Activated CD8-positive, alpha-beta memory T cell treated with anti-CD3 and anti-CD28 coated beads, Interleukin-2, amount 50 U/mL, for 24 hours (primary cell): ENCODE measurements around the gene APOBEC3G.
"Not testable (repeated sequence)": the region's sequence is repeated elsewhere in the genome, so short reads cannot be mapped to it uniquely, and the experiment has no call there.

Source experiments
- DNase-seq: peaks from one replicate; pipeline ENCODE4 v3.0.0-alpha.2; 2020; ENCODE audit errors: extremely low read depth

The APOBEC3G gene

DNA sequence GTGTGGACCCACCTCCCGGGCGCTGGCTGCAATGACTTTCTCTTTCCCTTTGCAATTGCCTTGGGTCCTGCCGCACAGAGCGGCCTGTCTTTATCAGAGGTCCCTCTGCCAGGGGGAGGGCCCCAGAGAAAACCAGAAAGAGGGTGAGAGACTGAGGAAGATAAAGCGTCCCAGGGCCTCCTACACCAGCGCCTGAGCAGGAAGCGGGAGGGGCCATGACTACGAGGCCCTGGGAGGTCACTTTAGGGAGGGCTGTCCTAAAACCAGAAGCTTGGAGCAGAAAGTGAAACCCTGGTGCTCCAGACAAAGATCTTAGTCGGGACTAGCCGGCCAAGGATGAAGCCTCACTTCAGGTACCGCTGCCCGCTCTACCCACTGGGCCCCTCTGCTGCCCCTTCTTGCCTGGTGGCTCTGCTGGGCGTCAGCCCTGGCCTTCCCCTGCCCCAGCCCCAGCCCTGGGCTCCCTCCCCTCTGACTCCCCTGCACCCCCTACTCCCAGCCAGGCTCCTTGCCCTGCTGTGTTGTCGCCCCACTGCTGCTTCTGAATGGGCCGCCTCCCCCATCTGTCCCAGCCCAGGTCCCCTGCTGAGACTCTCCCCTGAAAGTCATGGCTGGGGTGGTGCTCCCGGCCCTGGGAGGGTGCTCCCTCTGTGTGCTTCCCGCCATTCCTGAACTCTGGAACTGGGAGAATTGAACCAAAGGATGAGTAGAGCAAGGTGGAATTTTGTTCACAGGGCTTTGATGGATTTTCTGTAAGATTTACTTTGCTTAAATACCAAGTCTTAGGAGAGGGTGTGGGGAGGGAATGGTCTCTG is at the start of gene APOBEC3G:
TSS of gene APOBEC3G (plus strand) at position 250 of the 815 bp plus-strand sequence. CDS start at position 337, 87 bp downstream.
- not testable (repeated sequence) for DNase-seq

DNA sequence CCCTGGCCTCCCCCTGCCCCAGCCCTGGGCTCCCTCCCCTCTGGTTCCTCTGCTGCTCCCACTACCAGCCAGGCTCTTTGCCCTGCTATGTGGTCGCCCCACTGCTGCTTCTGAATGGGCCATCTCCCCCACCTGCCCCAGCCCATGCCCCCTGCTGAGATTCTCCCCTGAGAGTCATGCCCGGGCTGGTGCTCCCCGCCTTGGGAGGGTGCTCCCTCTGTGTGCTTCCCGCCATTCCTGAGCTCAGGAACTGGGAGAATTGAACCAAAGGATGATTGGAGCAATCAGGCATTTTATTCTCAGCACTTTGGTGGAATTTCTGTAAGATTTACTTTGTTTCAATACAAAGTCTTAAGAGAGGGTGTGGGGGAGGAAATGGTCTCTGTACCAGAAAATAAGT is 49.4 kb upstream of the APOBEC3G start:
- DNase-seq, result no peak

DNA sequence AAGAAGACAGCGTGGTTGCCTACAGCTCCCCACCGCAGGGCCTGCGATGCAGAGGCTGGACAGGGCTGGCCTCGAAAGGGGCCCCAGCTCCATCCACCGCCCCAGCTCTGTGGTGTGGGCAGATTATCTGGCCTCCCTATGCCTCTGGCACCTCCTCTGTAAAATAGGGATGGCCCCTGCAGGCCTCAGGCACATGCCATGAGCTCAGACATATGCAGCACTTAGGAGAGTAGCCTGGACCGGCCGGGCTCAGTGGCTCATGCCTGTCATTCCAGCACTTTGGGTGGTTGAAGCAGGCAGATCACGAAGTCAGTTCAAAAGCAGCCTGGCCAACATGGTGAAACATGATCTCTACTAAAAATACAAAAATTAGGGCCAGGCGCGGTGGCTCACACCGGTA is 48.8 kb upstream of the APOBEC3G start:
- DNase-seq, result no peak

DNA sequence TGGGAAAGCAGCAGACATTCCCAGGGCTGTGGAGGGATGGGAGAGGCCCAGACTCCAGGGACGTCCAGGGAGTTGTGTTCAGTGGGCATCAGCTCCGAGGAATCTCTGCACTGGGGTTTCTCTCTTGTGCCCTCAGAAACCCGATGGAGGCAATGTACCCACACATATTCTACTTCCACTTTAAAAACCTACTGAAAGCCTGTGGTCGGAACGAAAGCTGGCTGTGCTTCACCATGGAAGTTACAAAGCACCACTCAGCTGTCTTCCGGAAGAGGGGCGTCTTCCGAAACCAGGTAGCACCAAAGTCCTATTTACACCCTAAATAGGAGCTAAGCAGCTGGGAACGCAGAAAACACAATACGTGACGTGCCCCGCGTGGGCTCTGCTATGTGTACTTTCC is 47.8 kb upstream of the APOBEC3G start:
- no peak for DNase-seq

DNA sequence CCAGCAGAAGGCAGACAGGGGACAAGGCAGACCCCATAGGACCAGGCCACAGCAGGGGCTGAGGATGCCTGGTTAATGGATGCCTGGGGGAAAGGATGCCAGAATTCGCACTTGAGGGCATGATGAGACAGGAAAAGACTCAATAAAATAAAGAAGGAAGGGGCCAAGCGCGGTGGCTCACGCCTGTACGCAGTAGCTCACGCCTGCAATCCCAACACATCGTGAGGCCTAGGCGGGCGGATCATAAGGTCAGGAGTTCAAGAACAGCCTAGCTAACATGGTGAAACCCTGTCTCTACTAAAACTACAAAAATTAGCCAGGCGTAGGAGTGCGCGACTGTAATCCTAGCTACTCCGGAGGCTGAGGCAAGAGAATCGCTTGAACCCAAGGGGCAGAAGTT is 46.4 kb upstream of the APOBEC3G start:
- no peak for DNase-seq

DNA sequence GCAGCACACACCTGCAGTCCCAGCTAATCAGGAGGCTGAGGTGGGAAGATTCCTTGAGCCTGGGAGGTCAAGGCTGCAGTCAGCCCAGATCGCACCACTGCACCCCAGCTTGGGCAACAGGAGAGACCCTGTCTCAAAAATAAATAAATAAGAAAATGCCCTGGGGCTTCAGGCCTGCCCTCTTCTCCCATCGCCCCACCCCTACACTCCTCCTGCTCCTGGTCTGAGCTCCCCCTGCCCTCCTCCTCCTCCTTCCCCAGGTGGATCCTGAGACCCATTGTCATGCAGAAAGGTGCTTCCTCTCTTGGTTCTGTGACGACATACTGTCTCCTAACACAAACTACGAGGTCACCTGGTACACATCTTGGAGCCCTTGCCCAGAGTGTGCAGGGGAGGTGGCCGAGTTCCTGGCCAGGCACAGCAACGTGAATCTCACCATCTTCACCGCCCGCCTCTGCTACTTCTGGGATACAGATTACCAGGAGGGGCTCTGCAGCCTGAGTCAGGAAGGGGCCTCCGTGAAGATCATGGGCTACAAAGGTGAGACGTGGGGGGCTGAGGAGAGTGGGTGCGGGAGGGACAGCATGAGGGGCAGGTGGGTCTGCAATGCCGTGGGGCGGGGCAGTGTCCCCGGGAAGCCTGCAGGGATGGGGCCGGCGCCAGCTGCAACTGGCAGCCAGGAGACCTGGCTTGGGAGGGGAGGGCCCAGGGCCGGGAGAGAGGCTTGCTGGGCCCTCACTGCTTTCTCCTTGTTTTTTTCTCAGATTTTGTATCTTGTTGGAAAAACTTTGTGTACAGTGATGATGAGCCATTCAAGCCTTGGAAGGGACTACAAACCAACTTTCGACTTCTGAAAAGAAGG is 45.4 kb upstream of the APOBEC3G start:
- not testable (repeated sequence) for DNase-seq

DNA sequence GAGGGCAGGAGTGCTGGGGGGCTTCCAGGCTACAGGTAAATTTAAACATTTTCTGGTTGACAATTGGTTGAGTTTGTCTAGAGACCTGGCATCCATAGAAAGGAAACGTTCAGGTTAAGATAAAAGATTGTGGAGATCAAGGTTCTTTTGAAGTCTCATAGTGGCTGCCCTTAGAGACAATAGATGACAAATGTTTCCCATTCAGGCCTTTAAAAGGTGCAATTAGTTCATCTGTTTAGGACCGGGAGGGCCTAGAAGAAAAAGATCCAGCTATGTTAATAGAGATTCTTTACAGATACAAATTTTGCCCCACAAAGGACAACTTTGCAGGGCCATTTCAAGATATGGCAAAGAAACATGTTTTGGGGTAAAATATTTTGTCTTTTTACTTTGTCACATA is 40.0 kb upstream of the APOBEC3G start:
- not testable (repeated sequence) for DNase-seq

DNA sequence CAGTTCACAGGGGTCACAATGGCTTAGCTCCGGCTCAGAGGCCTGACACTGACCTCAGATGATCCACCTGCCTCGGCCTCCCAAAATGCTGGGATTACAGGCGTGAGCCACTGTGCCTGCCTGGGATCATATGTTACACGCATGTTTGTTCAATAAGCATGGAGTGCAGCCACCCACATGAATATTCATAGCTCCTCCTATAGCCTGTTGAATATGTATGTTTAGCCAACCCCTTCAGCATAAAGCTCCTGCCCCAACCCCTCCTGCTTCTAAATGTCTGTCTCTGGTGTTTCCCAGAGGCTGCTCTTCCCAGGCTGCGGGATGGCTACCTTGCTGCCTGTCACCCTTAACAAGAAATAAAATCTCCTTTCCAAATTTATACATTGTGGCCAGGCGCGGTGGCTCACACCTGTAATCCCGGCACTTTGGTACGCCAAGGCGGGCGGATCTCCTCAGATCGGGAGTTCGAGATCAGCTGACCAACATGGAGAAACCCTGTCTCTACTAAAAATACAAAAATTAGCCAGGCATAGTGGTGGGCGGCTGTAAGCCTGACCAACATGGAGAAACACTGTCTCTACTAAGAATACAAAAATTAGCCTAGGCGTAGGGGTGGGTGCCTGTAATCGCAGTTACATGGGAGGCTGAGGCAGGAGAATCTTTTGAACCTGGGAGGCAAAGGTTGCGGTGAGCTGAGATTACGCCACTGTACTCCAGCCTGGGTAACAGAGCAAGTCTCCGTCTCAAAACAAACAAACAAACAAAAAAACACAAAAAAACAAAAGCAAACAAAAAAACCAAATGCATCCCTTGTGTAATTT is 37.6 kb upstream of the APOBEC3G start:
- no peak for DNase-seq

DNA sequence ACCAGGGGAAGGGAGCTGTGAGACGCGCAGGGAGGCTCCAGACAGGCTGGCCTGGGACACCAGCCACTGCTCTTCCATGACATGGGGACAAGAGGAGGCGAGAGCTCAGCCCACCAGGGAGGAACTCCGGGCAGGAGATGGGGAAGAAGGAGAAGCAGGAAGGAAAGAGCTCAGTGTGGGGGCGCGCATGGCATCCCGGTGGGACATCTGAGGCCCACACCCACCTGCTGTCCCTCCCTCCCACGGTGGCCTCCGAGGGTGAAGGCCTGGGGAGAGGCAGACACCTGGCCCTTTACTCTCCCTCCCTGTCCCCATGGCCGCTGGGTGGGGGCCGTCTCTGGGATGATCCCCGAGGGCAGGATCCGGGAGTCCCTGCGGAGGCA is 36.9 kb upstream of the APOBEC3G start:
- DNase-seq, result not testable (repeated sequence)

DNA sequence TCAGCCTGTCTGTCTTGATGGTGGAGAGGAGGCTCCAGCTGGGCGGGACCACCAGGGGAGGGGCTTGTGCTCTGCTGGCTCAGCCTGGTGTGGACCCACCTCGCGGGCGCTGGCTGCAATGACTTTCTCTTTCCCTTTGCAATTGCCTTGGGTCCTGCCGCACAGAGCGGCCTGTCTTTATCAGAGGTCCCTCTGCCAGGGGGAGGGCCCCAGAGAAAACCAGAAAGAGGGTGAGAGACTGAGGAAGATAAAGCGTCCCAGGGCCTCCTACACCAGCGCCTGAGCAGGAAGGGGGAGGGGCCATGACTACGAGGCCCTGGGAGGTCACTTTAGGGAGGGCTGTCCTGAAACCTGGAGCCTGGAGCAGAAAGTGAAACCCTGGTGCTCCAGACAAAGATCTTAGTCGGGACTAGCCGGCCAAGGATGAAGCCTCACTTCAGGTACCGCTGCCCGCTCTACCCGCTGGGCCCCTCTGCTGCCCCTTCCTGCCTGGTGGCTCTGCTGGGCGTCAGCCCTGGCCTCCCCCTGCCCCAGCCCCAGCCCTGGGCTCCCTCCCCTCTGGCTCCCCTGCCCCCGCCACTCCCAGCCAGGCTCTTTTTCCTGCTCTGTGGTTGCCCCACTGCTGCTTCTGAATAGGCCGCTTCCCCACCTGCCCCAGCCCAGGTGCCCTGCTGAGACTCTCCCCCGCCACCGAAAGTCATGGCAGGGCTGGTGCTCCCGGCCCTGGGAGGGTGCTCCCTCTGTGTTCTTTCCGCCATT is 36.4 kb upstream of the APOBEC3G start, which contains the start of gene APOBEC3F:
TSS of gene APOBEC3F (plus strand) at position 327 of the 759 bp plus-strand sequence. CDS start at position 424, 97 bp downstream.
- peak; percentile 36 for DNase-seq

DNA sequence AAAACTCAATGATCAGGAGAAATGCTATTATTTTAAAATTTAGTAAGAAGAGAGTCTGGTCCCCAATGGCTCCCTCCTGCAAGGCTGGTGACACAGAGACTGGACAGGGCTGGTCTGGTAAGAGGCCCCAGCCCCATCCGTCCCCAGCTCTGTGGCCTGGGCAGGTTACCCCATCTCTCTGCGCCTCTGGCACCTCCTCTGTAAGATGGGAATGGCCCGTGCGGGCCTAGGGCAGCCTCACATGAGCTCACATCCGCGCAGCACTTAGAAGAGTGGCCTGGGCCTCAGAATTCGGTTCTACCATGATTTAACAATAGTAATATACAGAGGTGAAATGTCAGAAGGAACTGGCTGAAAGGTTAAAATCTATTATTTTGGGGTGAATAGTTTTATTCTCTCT is 35.2 kb upstream of the APOBEC3G start:
- DNase-seq, result no peak

DNA sequence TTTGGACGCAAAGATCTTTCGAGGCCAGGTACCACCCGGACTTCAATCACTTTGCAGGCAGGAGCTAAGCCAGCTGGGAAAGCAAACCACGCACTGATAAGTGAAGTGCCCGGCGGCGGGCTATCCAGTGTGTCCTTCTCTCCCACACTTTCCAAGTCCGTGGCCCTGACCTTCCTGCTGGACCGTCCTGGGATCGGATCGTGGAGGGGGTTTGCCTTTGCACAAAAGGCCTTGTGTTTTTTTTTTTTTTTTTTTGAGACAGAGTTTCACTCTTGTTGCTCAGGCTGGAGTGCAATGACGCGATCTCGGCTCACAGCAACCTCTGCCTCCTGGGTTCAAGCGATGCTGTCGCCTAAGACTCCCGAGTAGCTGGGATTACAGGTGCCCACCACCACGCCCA is 34.0 kb upstream of the APOBEC3G start:
- not testable (repeated sequence) for DNase-seq

DNA sequence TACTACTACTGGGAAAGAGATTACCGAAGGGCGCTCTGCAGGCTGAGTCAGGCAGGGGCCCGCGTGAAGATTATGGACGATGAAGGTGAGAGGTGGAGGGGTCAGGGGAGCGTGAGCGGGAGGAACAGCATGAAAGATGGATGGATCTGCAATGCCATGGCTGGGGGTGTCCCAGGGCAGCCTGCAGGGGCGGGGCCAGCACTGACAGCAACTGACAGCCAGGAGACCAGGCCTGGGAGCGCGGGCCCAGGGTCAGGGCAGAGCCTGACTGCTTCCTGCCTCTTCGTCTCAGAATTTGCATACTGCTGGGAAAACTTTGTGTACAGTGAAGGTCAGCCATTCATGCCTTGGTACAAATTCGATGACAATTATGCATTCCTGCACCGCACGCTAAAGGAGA is 31.9 kb upstream of the APOBEC3G start:
- DNase-seq, result not testable (repeated sequence)

DNA sequence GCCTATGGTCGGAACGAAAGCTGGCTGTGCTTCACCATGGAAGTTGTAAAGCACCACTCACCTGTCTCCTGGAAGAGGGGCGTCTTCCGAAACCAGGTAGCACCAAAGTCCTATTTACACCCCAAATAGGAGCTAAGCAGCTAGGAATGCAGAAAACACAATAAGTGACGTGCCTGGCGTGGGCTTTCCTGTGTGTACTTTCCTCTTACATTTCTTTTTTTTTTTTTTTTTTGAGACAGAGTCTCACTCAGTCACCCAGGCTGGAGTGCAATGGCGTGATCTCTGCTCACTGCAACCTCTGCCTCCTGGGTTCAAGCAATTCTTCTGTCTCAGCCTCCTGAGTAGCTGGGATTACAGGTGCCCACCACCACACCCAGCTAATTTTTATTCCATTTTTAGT is 27.6 kb upstream of the APOBEC3G start:
- not testable (repeated sequence) for DNase-seq

DNA sequence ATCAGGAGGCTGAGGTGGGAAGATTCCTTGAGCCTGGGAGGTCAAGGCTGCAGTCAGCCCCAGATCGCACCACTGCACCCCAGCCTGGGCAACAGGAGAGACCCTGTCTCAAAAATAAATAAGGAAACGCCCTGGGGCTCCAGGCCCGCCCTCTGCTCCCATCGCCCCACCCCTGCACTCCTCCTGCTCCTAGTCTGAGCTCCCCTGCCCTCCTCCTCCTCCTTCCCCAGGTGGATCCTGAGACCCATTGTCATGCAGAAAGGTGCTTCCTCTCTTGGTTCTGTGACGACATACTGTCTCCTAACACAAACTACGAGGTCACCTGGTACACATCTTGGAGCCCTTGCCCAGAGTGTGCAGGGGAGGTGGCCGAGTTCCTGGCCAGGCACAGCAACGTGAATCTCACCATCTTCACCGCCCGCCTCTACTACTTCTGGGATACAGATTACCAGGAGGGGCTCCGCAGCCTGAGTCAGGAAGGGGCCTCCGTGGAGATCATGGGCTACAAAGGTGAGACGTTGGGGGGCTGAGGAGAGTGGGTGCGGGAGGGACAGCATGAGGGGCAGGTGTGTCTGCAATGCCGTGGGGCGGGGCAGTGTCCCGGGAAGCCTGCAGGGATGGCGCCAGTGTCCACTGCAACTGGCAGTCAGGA is 25.1 kb upstream of the APOBEC3G start:
- not testable (repeated sequence) for DNase-seq

DNA sequence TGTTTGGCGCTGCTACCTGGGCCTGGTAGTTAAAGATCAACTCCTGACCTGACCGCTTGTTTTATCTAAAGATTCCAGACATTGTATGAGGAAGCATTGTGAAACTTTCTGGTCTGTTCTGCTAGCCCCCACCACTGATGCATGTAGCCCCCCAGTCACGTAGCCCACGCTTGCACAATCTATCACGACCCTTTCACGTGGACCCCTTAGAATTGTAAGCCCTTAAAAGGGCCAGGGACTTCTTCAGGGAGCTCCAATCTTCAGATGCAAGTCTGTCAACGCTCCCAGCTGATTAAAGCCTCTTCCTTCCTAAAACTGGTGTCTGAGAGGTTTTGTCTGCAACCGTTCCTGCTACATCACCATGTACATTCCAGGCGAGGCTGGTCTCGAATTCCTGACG is 21.4 kb upstream of the APOBEC3G start:
- DNase-seq, result no peak

DNA sequence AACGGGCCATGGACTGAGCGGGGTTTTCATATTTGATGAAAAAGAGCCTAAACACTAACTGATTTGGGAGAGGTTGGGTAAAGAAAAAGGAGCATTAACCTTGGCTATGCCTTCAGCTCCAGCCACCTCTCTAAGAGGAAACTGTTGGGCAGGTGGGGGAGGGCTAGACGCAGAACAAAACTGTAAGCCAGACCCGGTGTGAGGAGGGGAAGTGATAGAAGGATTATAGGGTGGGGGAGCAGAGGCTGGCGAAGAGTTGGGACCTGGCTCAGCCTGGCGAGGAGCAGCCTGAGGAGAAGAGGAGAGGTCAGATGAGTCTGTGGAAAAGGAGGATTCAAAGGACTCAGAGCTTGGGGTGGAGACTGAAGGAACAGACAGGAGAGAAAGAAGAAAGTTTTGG is 15.8 kb upstream of the APOBEC3G start:
- DNase-seq, result not testable (repeated sequence)

DNA sequence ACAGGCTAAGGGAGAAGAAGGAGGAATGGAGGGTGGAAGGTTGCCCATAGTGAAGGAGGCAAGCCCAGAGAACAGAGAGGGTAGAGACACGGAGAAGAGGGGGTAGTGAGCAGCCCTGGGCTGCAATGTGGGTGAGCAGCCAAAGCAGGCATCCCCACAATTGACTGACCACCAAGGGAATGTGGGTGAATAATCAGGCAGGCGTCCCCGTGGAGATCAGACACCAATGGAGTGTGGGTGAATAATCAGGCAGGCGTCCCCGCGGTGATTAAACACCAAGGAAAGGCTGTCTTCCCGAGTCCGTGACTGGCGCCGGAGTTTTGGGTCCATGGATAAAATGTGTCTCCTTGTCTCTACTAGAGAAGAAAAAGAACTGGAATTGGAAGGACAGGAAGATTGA is 15.1 kb upstream of the APOBEC3G start:
- DNase-seq, result not testable (repeated sequence)

DNA sequence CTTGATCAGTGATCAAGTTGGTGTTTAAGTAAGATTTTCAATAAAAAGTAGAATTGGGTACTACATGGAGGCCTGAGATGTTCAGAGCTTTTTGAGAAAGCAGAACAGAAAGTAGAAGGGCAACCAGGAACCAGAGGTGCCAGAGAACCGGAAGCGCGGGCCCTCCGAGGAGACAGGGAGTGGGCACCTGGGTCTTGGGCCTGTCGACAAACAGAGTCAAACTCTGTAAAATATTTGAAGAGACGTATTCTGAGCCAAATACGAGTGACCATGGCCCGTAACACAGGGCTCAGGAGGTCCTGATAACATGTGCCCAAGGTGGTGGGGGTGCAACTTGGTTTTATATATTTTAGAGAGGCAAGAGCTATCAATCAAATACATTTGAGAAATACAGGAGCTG is 13.2 kb upstream of the APOBEC3G start:
- not testable (repeated sequence) for DNase-seq
